Neutrophil (primary cell): ENCODE data around the gene LGALSL.

Source experiments
- H3K27ac ChIP-seq: fragments of 200-600 bp; sonication (generic); 2 replicates; pipeline ENCODE4 v1.5.1; 2016; ENCODE audit warnings: mild to moderate bottlenecking, moderate library complexity
- H3K27me3 ChIP-seq: fragments of 200-600 bp; sonication (generic); 2 replicates; pipeline ENCODE4 v1.6.0; 2016; ENCODE audit warnings: mild to moderate bottlenecking
- H3K36me3 ChIP-seq: fragments of 200-600 bp; sonication (generic); 2 replicates; pipeline ENCODE4 v1.5.1; 2017
- H3K4me1 ChIP-seq, 2 experiments: fragments of 200-600 bp in 1 of 2; sonication (generic) in 1 of 2; 1 replicate in 1 of 2; 2 replicates in 1 of 2; pipeline versions ENCODE4 v1.5.1 to v1.6.1; 2013 to 2016; ENCODE audit warnings: low read depth in 1 of 2, low read length in 1 of 2, mild to moderate bottlenecking in 1 of 2, moderate library complexity in 1 of 2; ENCODE audit not compliant: control insufficient read depth in 1 of 2, insufficient read depth in 1 of 2
- H3K4me3 ChIP-seq, 2 experiments: fragments of 200-600 bp in 1 of 2; sonication (generic) in 1 of 2; 1 replicate in 1 of 2; 2 replicates in 1 of 2; pipeline ENCODE4 v1.5.1; 2013 to 2016; ENCODE audit warnings: low read depth in 1 of 2, low read length in 1 of 2, mild to moderate bottlenecking in 1 of 2, moderate library complexity in 1 of 2
- H3K9me3 ChIP-seq: fragments of 200-600 bp; sonication (generic); 2 replicates; pipeline ENCODE4 v1.5.1; 2016
- TF ChIP-seq, protein P1 (sequence below): fragments of 200-600 bp; sonication (generic); IDR thresholded peaks from 2 replicates; pipeline ENCODE4 v1.5.1; 2016; ENCODE audit warnings: antibody characterized with exemption

Gene LGALSL

DNA sequence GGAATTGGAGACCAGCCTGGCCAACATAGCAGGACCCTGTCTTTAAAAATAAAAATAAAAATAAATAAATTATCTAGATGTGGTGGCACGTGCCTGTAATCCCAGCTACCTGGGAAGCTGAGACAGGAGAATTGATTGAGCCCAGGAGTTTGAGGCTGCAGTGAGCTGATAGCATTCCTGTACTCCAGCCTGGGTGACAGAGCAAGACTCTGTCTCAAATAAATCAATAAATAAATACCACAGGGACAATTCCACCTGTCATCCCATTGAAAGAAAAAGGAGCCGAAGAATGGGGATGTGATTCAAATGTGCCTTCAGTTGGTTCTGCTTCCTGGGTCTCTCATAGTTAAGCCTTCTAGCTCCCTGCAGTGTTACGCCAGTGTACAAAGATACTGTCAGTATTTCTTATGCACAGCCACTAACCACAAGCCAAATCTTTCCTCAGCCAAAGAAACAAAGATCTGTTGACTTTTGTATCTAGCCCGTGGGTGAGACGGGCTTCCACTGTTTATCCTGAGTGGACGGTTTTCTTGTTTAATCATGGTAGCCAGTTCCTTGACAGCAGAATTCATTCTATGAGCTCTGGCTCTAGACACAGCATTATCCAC lies 12.6 kb downstream of the LGALSL start:
- Histone ChIP-seq H3K4me1 (peaks cover 64 to 70% of the 10 kb centered on the region in 2 experiments), H3K36me3 (no peaks in the 10 kb centered on the region), H3K27ac (peak overlapping the region; percentile 73), H3K9me3 (no peaks in the 10 kb centered on the region), H3K27me3 (no peaks in the 10 kb centered on the region), H3K4me3 (no peak overlapping the region)
- TF ChIP-seq, protein P1, sequence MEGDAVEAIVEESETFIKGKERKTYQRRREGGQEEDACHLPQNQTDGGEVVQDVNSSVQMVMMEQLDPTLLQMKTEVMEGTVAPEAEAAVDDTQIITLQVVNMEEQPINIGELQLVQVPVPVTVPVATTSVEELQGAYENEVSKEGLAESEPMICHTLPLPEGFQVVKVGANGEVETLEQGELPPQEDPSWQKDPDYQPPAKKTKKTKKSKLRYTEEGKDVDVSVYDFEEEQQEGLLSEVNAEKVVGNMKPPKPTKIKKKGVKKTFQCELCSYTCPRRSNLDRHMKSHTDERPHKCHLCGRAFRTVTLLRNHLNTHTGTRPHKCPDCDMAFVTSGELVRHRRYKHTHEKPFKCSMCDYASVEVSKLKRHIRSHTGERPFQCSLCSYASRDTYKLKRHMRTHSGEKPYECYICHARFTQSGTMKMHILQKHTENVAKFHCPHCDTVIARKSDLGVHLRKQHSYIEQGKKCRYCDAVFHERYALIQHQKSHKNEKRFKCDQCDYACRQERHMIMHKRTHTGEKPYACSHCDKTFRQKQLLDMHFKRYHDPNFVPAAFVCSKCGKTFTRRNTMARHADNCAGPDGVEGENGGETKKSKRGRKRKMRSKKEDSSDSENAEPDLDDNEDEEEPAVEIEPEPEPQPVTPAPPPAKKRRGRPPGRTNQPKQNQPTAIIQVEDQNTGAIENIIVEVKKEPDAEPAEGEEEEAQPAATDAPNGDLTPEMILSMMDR: no peak

DNA sequence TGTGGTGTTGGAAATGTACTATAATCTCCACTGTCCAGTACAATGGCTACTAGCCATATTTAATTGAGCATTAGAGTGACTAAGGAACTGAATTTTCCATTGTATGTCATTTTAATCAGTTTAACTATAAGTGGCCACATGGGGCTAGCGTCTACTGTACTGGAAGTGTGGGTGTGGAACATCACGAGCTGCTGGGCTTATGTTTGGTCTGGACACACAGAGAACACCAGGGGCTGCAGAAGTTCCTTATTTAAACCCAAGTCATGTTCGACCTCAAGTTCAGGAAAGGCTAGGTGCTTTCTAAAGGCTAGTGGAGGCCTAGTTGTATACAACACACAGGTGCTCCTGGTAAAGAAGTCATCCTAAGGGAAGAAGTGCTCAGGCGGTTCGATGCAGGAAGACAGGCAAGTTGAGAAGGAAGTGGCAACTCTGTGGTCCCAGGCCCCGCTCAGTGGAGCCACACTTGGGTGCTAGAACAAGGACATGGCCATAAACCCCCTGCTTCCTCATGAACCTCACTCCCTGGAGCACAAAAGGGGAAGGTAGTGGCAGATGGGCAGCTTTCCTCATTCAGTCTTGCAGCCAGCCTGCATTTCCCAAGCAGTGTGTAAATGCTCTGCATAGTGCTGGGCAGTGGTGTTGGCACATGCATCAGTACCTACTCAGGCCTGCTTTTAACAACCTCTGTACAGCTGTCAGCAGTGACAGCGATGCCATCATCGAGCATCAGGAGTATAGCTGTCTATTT lies 13.3 kb downstream of the LGALSL start:
- TF ChIP-seq, protein P1: no peak
- H3K9me3 ChIP-seq: no peaks in the 10 kb centered on the region
- H3K27ac ChIP-seq: peak overlapping the region; percentile 73
- no peaks in the 10 kb centered on the region for H3K27me3 ChIP-seq
- H3K4me1 ChIP-seq: peaks cover 58 to 63% of the 10 kb centered on the region in 2 experiments
- H3K4me3 ChIP-seq: peak overlapping the region in 1 of 2 experiments; percentile 8
- H3K36me3 ChIP-seq: no peaks in the 10 kb centered on the region

DNA sequence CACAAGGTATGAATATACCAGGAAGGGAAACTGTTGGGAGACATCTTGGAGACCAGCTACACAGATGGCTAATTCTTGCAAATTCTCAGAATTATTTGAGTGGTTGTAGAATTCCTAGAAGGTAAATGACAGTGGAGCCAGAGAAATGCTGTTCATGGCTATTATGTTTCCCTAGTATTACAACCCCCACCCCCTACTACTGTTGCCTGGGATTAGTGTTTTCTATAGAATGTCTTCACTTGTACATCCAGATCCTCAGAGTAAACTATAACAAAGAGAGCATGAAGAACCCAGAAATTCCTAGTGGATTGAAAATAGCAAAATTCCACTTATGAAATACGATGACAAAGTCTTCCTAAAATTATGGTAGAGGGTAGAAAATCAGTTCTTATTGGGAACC lies 15.3 kb downstream of the LGALSL start:
- Histone ChIP-seq H3K4me3 (no peak overlapping the region), H3K4me1 (peaks cover 48 to 59% of the 10 kb centered on the region in 2 experiments), H3K27me3 (no peaks in the 10 kb centered on the region), H3K36me3 (no peaks in the 10 kb centered on the region), H3K27ac (peak overlapping the region; percentile 73), H3K9me3 (no peaks in the 10 kb centered on the region)
- TF ChIP-seq, protein P1: no peak

DNA sequence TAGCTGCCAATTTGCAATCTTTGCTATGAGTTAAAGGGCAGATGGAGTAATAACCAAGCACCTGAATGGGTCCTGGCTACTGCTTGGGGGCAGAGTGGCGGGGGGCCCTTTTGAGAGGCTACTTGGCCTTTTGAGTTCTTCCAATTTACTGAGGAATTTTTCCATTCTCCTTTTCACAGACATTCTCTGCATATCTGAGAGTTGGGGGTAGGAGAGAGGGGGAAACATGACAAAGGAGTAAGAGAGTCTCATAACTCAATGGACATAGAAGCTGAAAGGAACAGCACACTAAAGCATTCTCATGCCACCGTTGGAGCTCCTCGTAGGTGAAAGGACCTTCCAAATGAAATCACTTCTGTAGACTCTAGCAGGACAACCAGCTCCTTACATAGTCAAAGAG lies 16.1 kb downstream of the LGALSL start:
- Histone ChIP-seq H3K27me3 (no peaks in the 10 kb centered on the region), H3K4me1 (peaks cover 56 to 66% of the 10 kb centered on the region in 2 experiments), H3K27ac (no peak overlapping the region), H3K4me3 (no peak overlapping the region), H3K9me3 (no peaks in the 10 kb centered on the region), H3K36me3 (no peaks in the 10 kb centered on the region)
- TF ChIP-seq, protein P1: no peak

DNA sequence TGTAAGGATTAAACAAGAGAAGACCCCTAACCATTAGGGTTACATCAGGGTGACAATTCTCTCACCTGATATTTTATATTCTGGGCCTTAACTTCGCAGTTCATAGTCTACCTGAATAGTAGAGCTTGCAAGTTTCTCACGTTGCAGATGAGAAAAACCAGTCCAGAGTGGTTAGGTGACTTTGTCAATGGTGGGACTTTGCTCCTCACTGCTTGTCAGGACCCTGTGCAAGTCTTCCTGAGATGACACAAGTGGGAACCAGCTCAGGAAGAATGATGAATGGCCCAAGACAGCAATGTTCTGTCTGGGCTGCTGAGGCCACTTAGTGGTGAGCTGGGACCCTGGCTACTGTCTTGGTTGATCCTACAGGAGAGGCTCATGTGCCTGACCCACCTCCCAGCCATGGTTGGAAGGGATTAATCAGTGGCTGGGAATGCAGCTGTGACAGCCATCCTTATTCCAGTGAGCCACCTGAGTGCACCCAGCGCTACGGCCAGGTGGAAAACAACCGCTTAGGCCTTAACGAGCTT lies 16.9 kb downstream of the LGALSL start:
- Histone ChIP-seq H3K36me3 (no peaks in the 10 kb centered on the region), H3K9me3 (no peaks in the 10 kb centered on the region), H3K27ac (no peak overlapping the region), H3K4me3 (no peak overlapping the region), H3K4me1 (peaks cover 53 to 66% of the 10 kb centered on the region in 2 experiments), H3K27me3 (no peaks in the 10 kb centered on the region)
- TF ChIP-seq, protein P1: no peak
